AG04450 (cell line): Measurements from ENCODE around the gene SMAP1. TPM values are rescaled to one million over a fixed set of nuclear protein-coding genes. Genes with fewer than 3 reads are reported as not detected.

ENCODE experiments used
- CTCF ChIA-PET: fragments of 300-600, 350-600 bp; formaldehyde crosslinking; extraction: SDS; loops from one replicate; lab custom pipeline; 2022; ENCODE audit warnings: antibody characterized with exemption, inconsistent platforms; lab: Charles Lee
- POLR2A ChIA-PET: fragments of 350-600 bp; formaldehyde crosslinking; extraction: SDS; loops from one replicate; lab custom pipeline; 2021; ENCODE audit warnings: antibody characterized with exemption, inconsistent platforms; lab: Yijun Ruan, JAX
- DNase-seq: peaks from one replicate; pipeline ENCODE4 v3.0.0-alpha.2; 2011; ENCODE audit warnings: low read depth, low spot score
- H3K27ac ChIP-seq: one replicate; pipeline ENCODE4 v1.5.1; 2012; ENCODE audit warnings: low read depth, low read length, control low read depth
- H3K27me3 ChIP-seq: one replicate; pipeline ENCODE4 v1.6.0; 2012; ENCODE audit warnings: low read length; ENCODE audit not compliant: control insufficient read depth, insufficient read depth
- H3K4me3 ChIP-seq: 2 replicates; pipeline ENCODE4 v1.5.1; 2011; ENCODE audit warnings: mild to moderate bottlenecking, low read depth, low read length, control low read depth
- H3K9me3 ChIP-seq: 2 replicates; pipeline ENCODE4 v1.5.1; 2012; ENCODE audit warnings: low read length; ENCODE audit not compliant: control insufficient read depth, insufficient read depth
- CTCF ChIP-seq: IDR thresholded peaks from 2 replicates; pipeline ENCODE4 v1.5.1; 2011; ENCODE audit warnings: low read depth, low read length, control low read depth, inconsistent platforms
- polyA plus RNA-seq: library from polyadenylated mRNA; depleted of rRNA; stranded (reverse); fragments of >200 nt; gene quantifications from 2 replicates; pipeline ENCODE4 v1.2.3, GENCODE V29; 2011

The SMAP1 gene
- polyA plus RNA-seq, 1 experiment = 25.0 TPM

GRCh38 chr6:70627500-70628254, 40.0 kb upstream of the SMAP1 start:
- no peaks in the 10 kb centered on the region for H3K27me3 ChIP-seq
- no peak for DNase-seq
- ChIA-PET POLR2A (no interaction called here), CTCF (no interaction called here)
- peaks cover 5% of the 10 kb centered on the region; the same call in 1 of the 2 replicates for H3K9me3 ChIP-seq
- H3K4me3 ChIP-seq = no peak overlapping the region
- H3K27ac ChIP-seq = no peak overlapping the region
- no peak for TF ChIP-seq CTCF

GRCh38 chr6:70629929-70630328, 37.8 kb upstream of the SMAP1 start:
- TF ChIP-seq CTCF = no peak
- Histone ChIP-seq H3K9me3 (peaks cover 5% of the 10 kb centered on the region; the same call in 1 of the 2 replicates), H3K4me3 (no peak overlapping the region), H3K27me3 (no peaks in the 10 kb centered on the region), H3K27ac (no peak overlapping the region)
- no peak for DNase-seq
- ChIA-PET CTCF (no interaction called here), POLR2A (no interaction called here)

GRCh38 chr6:70633870-70634269, 33.8 kb upstream of the SMAP1 start:
- ChIA-PET POLR2A (no interaction called here), CTCF (no interaction called here)
- Histone ChIP-seq H3K27ac (no peak overlapping the region), H3K27me3 (no peaks in the 10 kb centered on the region), H3K9me3 (no peaks in the 10 kb centered on the region), H3K4me3 (no peak overlapping the region)
- TF ChIP-seq CTCF = no peak
- DNase-seq = no peak

GRCh38 chr6:70636596-70636995, 31.1 kb upstream of the SMAP1 start:
- Histone ChIP-seq H3K27me3 (no peaks in the 10 kb centered on the region), H3K9me3 (no peaks in the 10 kb centered on the region), H3K27ac (no peak overlapping the region), H3K4me3 (no peak overlapping the region)
- no peak for DNase-seq
- no peak for TF ChIP-seq CTCF
- ChIA-PET POLR2A (no interaction called here), CTCF (interaction anchor here (0.6 kb wide), 1 partner anchor 319 kb away, joined by 7 read pairs; no protein-coding TSS in a partner anchor)

- no peaks in the 10 kb centered on the region for H3K9me3 ChIP-seq
- ChIA-PET CTCF (no interaction called here), POLR2A (no interaction called here)
- no peaks in the 10 kb centered on the region for H3K27me3 ChIP-seq
- H3K27ac ChIP-seq = no peak overlapping the region
- no peak for DNase-seq
- no peak for TF ChIP-seq CTCF
- H3K4me3 ChIP-seq = no peak overlapping the region
Measured at GRCh38 chr6:70638468-70638867, 29.2 kb upstream of the SMAP1 start.
